LNCAP (cell line): ENCODE measurements around the gene DDX10.

Source experiments
- CTCF ChIP-seq: fragments of 450-650 bp; IDR thresholded peaks from 2 replicates; pipeline ENCODE4 v1.5.1; 2017; ENCODE audit warnings: mild to moderate bottlenecking

DDX10 gene

GRCh38 chr11:108768370-108768769 is 103.5 kb downstream of the DDX10 start:
- no peak for TF ChIP-seq CTCF

- TF ChIP-seq CTCF = no peak
These were observed 104.1 kb downstream of the DDX10 start for GRCh38 chr11:108768964-108769363.

- TF ChIP-seq CTCF = no peak
These were observed 109.3 kb downstream of the DDX10 start for GRCh38 chr11:108774037-108774730.

GRCh38 chr11:108775324-108775723 is 110.5 kb downstream of the DDX10 start:
- no peak for TF ChIP-seq CTCF

- no peak for TF ChIP-seq CTCF
These were observed 115.2 kb downstream of the DDX10 start for GRCh38 chr11:108780119-108780518.

- TF ChIP-seq CTCF = no peak
These were observed 117.1 kb downstream of the DDX10 start for GRCh38 chr11:108781946-108782345.

- TF ChIP-seq CTCF = no peak
These were observed 121.6 kb downstream of the DDX10 start for GRCh38 chr11:108786281-108786990.
